Naive thymus-derived CD4-positive, alpha-beta T cell (primary cell): ENCODE results near the gene LGR5. TPM values are rescaled to one million over a fixed set of nuclear protein-coding genes. Genes with fewer than 3 reads are reported as not detected.

Experiments
- ATAC-seq: fragments of 150-1000 bp; cut with Tn5 transposase; 2 replicates; pipeline ENCODE4 v1.10.0; 2021; ENCODE audit warnings: mild to moderate bottlenecking, moderate library complexity
- CTCF ChIA-PET: fragments of 350-600 bp; sonication (Branson Sonifier 250); formaldehyde crosslinking; loops from one replicate; lab custom pipeline; 2021; ENCODE audit warnings: antibody characterized with exemption; lab: Charles Lee
- POLR2A ChIA-PET: fragments of 350-600 bp; sonication (Branson Sonifier 250); formaldehyde crosslinking; loops from one replicate; lab custom pipeline; 2021; ENCODE audit warnings: antibody characterized with exemption, inconsistent platforms; lab: Charles Lee
- DNase-seq, 9 donors: peaks; one replicate each; pipeline versions ENCODE4 v3.0.0 to v3.0.0-alpha.2; 2020 to 2022; ENCODE audit warnings: mixed read lengths in 1 of 9
- H3K27ac ChIP-seq: one replicate; pipeline ENCODE4 v1.7.0; 2013; ENCODE audit warnings: mild to moderate bottlenecking, low read depth, low read length, moderate library complexity
- H3K27me3 ChIP-seq, 2 donors: one replicate each; pipeline ENCODE4 v1.7.0; 2013; ENCODE audit warnings: low read length in 2 of 2, mild to moderate bottlenecking in 2 of 2, moderate library complexity in 2 of 2; ENCODE audit not compliant: control insufficient read depth in 2 of 2, insufficient read depth in 2 of 2
- H3K36me3 ChIP-seq, 3 experiments: 1 replicate in 2 of 3; 2 replicates in 1 of 3; pipeline ENCODE4 v1.7.0; 2013; ENCODE audit warnings: low read length in 3 of 3, mild to moderate bottlenecking in 3 of 3, moderate library complexity in 1 of 3; ENCODE audit not compliant: insufficient read depth in 3 of 3, control insufficient read depth in 2 of 3
- H3K4me1 ChIP-seq, 2 donors: one replicate each; pipeline ENCODE4 v1.7.0; 2013; ENCODE audit warnings: low read length in 2 of 2, mild to moderate bottlenecking in 2 of 2, moderate library complexity in 1 of 2; ENCODE audit not compliant: control insufficient read depth in 2 of 2, insufficient read depth in 2 of 2
- H3K4me3 ChIP-seq: 2 replicates; pipeline ENCODE4 v1.7.0; 2013; ENCODE audit warnings: mild to moderate bottlenecking, low read length
- H3K9me3 ChIP-seq, 3 experiments: 1 replicate in 2 of 3; 2 replicates in 1 of 3; pipeline ENCODE4 v1.7.0; 2013; ENCODE audit warnings: low read length in 3 of 3; ENCODE audit not compliant: control insufficient read depth in 2 of 3
- H3K27ac Mint-ChIP-seq, 9 donors: one replicate each; pipeline ENCODE4 v1.8.0; 2020 to 2022; ENCODE audit warnings: mixed read lengths in 9 of 9, mild to moderate bottlenecking in 8 of 9, moderate library complexity in 5 of 9, inconsistent platforms in 2 of 9
- H3K27me3 Mint-ChIP-seq, 5 donors: one replicate each; pipeline ENCODE4 v1.8.0; 2021 to 2022; ENCODE audit warnings: mixed read lengths in 5 of 5, mild to moderate bottlenecking in 1 of 5
- H3K36me3 Mint-ChIP-seq, 5 donors: one replicate each; pipeline ENCODE4 v1.8.0; 2020 to 2022; ENCODE audit warnings: mixed read lengths in 5 of 5, mild to moderate bottlenecking in 3 of 5, inconsistent platforms in 1 of 5
- H3K4me1 Mint-ChIP-seq, 7 donors: one replicate each; pipeline ENCODE4 v1.8.0; 2020 to 2022; ENCODE audit warnings: mixed read lengths in 7 of 7, mild to moderate bottlenecking in 3 of 7, inconsistent platforms in 1 of 7
- H3K4me3 Mint-ChIP-seq, 10 donors: one replicate each; pipeline ENCODE4 v1.8.0; 2020 to 2022; ENCODE audit warnings: mild to moderate bottlenecking in 10 of 10, mixed read lengths in 10 of 10, moderate library complexity in 6 of 10, inconsistent platforms in 2 of 10
- H3K9me3 Mint-ChIP-seq, 11 donors: one replicate each; pipeline ENCODE4 v1.8.0; 2020 to 2022; ENCODE audit warnings: mixed read lengths in 11 of 11, mild to moderate bottlenecking in 4 of 11, inconsistent platforms in 1 of 11, moderate library complexity in 1 of 11
- intact Hi-C, 2 donors: fragments of 100-400 bp; cut with micrococcal nuclease; formaldehyde crosslinking; loops; one replicate each; pipeline ENCODE4 v1.15.1; 2023
- polyA plus RNA-seq, 2 donors: library from polyadenylated mRNA; unstranded; fragments of 300-500 nt; fragmentation: Illumina TruSeq; gene quantifications; one replicate each; pipeline ENCODE4 v1.2.3, GENCODE V29; 2021
- total RNA-seq, 6 experiments: library from RNA in 5 of 6; stranded (reverse) in 5 of 6; gene quantifications; 1 replicate in 5 of 6; 2 replicates in 1 of 6; pipeline ENCODE4 v1.2.3 and lab custom pipeline; 2021 to 2026

LGR5 gene
- total and polyA plus RNA-seq, 7 experiments from 2014 or later = not detected

- H3K27me3 ChIP-seq = no peaks in the 10 kb centered on the region
- Mint-ChIP-seq H3K36me3 (no peaks in the 10 kb centered on the region), H3K4me3 (no peak overlapping the region), H3K27ac (no peak overlapping the region), H3K4me1 (peaks cover 0 to 14% (median 0%) of the 10 kb centered on the region in 7 donors), H3K9me3 (peaks cover 0 to 2% (median 0%) of the 10 kb centered on the region in 11 donors), H3K27me3 (peaks cover 0 to 4% (median 2%) of the 10 kb centered on the region in 5 donors)
- intact Hi-C loops = no loop called here
- no peak for DNase-seq
- POLR2A ChIA-PET = no interaction called here
- no peak for ATAC-seq
- H3K9me3 ChIP-seq = no peaks in the 10 kb centered on the region
- H3K4me1 ChIP-seq = no peaks in the 10 kb centered on the region
- no peak overlapping the region for H3K4me3 ChIP-seq
- H3K36me3 ChIP-seq = no peaks in the 10 kb centered on the region
- H3K27ac ChIP-seq = no peak overlapping the region
- CTCF ChIA-PET = no interaction called here
Measured at GRCh38 chr12:71533703-71534102, 94.1 kb downstream of the LGR5 start.

- H3K27me3 Mint-ChIP-seq = peaks cover 0 to 2% (median 0%) of the 10 kb centered on the region in 5 donors
- no peak for DNase-seq
- ChIA-PET POLR2A (no interaction called here), CTCF (no interaction called here)
- no peaks in the 10 kb centered on the region for H3K36me3 Mint-ChIP-seq
- Histone ChIP-seq H3K27ac (no peak overlapping the region), H3K27me3 (no peaks in the 10 kb centered on the region), H3K4me1 (no peaks in the 10 kb centered on the region), H3K9me3 (no peaks in the 10 kb centered on the region), H3K36me3 (no peaks in the 10 kb centered on the region), H3K4me3 (no peak overlapping the region)
- intact Hi-C loops = no loop called here
- H3K9me3 Mint-ChIP-seq = peaks cover 0 to 2% (median 0%) of the 10 kb centered on the region in 11 donors
- H3K4me1 Mint-ChIP-seq = peaks cover 0 to 14% (median 0%) of the 10 kb centered on the region in 7 donors
- ATAC-seq = no peak
- no peak overlapping the region for H3K27ac Mint-ChIP-seq
- no peak overlapping the region for H3K4me3 Mint-ChIP-seq
Measured at GRCh38 chr12:71536279-71536938, 96.8 kb downstream of the LGR5 start.

GRCh38 chr12:71536939-71537622 is 97.5 kb downstream of the LGR5 start:
- ChIA-PET CTCF (no interaction called here), POLR2A (interaction anchor here (0.6 kb wide), 2 partner anchors 66 to 136 kb away, joined by 3 to 4 read pairs; no protein-coding TSS in a partner anchor)
- H3K36me3 Mint-ChIP-seq = no peaks in the 10 kb centered on the region
- intact Hi-C loops = no loop called here
- peaks cover 0 to 14% (median 0%) of the 10 kb centered on the region in 7 donors for H3K4me1 Mint-ChIP-seq
- peaks cover 0 to 2% (median 0%) of the 10 kb centered on the region in 5 donors for H3K27me3 Mint-ChIP-seq
- no peak overlapping the region for H3K27ac Mint-ChIP-seq
- Histone ChIP-seq H3K27me3 (no peaks in the 10 kb centered on the region), H3K36me3 (no peaks in the 10 kb centered on the region), H3K27ac (no peak overlapping the region), H3K4me3 (no peak overlapping the region), H3K9me3 (no peaks in the 10 kb centered on the region), H3K4me1 (no peaks in the 10 kb centered on the region)
- H3K9me3 Mint-ChIP-seq = peaks cover 0 to 2% (median 0%) of the 10 kb centered on the region in 11 donors
- no peak for ATAC-seq
- no peak overlapping the region for H3K4me3 Mint-ChIP-seq
- DNase-seq = no peak

- H3K27ac Mint-ChIP-seq = no peak overlapping the region
- intact Hi-C loops = no loop called here
- H3K4me1 ChIP-seq = no peaks in the 10 kb centered on the region
Measured at GRCh38 chr12:71538807-71539206, 99.2 kb downstream of the LGR5 start.

GRCh38 chr12:71541583-71541982 is 102.0 kb downstream of the LGR5 start:
- CTCF ChIA-PET = no interaction called here
- H3K27me3 Mint-ChIP-seq = no peaks in the 10 kb centered on the region

More at GRCh38 chr12:71538807-71539206, 99.2 kb downstream of the LGR5 start:
- DNase-seq = no peak
- Histone ChIP-seq H3K36me3 (no peaks in the 10 kb centered on the region), H3K27me3 (no peaks in the 10 kb centered on the region), H3K9me3 (no peaks in the 10 kb centered on the region), H3K4me3 (no peak overlapping the region), H3K27ac (no peak overlapping the region)
- Mint-ChIP-seq H3K36me3 (no peaks in the 10 kb centered on the region), H3K4me1 (peaks cover 0 to 14% (median 0%) of the 10 kb centered on the region in 7 donors), H3K9me3 (peaks cover 0 to 2% (median 0%) of the 10 kb centered on the region in 11 donors), H3K27me3 (peaks cover 0 to 2% (median 0%) of the 10 kb centered on the region in 5 donors), H3K4me3 (no peak overlapping the region)
- POLR2A ChIA-PET = no interaction called here
- ATAC-seq = no peak
- CTCF ChIA-PET = no interaction called here

GRCh38 chr12:71546322-71546861 is 106.8 kb downstream of the LGR5 start:
- no peak overlapping the region for H3K27ac Mint-ChIP-seq
- Histone ChIP-seq H3K4me1 (no peaks in the 10 kb centered on the region), H3K9me3 (no peaks in the 10 kb centered on the region), H3K4me3 (no peak overlapping the region), H3K27me3 (no peaks in the 10 kb centered on the region), H3K36me3 (no peaks in the 10 kb centered on the region), H3K27ac (no peak overlapping the region)
- intact Hi-C loops = no loop called here
- peaks cover 0 to 3% (median 0%) of the 10 kb centered on the region in 7 donors for H3K4me1 Mint-ChIP-seq
- ChIA-PET POLR2A (no interaction called here), CTCF (no interaction called here)
- H3K9me3 Mint-ChIP-seq = no peaks in the 10 kb centered on the region
- ATAC-seq = no peak
- peaks cover 0 to 4% (median 0%) of the 10 kb centered on the region in 5 donors for H3K27me3 Mint-ChIP-seq
- DNase-seq = no peak
- no peaks in the 10 kb centered on the region for H3K36me3 Mint-ChIP-seq
- no peak overlapping the region for H3K4me3 Mint-ChIP-seq

More at GRCh38 chr12:71541583-71541982, 102.0 kb downstream of the LGR5 start:
- H3K36me3 ChIP-seq = no peaks in the 10 kb centered on the region
- intact Hi-C loops = no loop called here
- ATAC-seq (no peak), DNase-seq (no peak)
- H3K27me3 ChIP-seq = no peaks in the 10 kb centered on the region
- POLR2A ChIA-PET = no interaction called here
- H3K36me3 Mint-ChIP-seq = no peaks in the 10 kb centered on the region
- H3K27ac Mint-ChIP-seq = no peak overlapping the region
- H3K9me3 Mint-ChIP-seq = no peaks in the 10 kb centered on the region
- no peak overlapping the region for H3K4me3 Mint-ChIP-seq
- H3K27ac ChIP-seq = no peak overlapping the region
- H3K4me1 ChIP-seq = no peaks in the 10 kb centered on the region
- H3K9me3 ChIP-seq = no peaks in the 10 kb centered on the region
- no peak overlapping the region for H3K4me3 ChIP-seq
- H3K4me1 Mint-ChIP-seq = peaks cover 0 to 1% (median 0%) of the 10 kb centered on the region in 7 donors
